Globus pallidus (tissue), 1 donor: ENCODE measurements around the gene RPL39L.

Source experiments
- DNase-seq: peaks from one replicate; pipeline ENCODE4 v3.0.0-alpha.2; 2015; ENCODE audit warnings: low spot score

RPL39L gene

DNA sequence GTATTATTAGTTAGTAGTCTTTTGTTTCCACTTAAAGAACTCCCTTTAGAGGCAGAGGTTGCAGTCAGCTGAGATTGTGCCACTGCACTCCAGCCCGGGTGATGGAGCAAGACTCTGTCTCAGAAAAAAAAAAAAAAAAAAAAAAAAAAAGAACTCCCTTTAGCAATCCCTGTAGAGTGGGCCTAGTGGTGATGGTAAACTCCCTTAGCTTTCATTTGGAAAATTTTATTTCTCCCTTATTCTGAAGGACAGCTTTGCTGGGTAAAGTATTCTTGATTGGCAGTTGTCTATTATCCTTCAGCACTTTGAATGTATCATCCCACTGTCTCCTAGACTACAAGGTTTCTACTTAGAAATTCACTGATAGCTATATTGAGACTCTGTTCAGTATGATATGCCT lies 46.0 kb downstream of the RPL39L start:
- DNase-seq, result no peak

DNA sequence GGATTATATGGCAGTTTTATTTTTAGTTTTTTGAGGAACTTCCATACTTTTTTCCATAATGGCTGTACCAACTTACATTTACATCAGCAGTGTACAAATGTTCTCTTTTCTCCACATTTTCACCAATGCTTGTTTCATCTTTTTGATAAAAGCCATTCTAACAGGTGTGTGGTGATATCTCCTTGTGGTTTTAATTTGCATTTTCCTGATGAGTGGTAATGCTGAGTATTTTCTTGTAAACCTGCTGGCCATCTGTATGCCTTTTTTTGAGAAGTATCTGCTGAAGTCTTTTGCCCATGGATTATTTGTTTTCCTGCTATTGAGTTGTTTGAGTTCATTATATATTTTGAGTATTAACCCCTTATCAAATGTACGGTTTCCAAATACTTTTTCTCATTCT lies 50.6 kb downstream of the RPL39L start:
- DNase-seq, result no peak

GRCh38 chr3:187086831-187087230 lies 52.5 kb downstream of the RPL39L start:
- DNase-seq, result no peak

DNA sequence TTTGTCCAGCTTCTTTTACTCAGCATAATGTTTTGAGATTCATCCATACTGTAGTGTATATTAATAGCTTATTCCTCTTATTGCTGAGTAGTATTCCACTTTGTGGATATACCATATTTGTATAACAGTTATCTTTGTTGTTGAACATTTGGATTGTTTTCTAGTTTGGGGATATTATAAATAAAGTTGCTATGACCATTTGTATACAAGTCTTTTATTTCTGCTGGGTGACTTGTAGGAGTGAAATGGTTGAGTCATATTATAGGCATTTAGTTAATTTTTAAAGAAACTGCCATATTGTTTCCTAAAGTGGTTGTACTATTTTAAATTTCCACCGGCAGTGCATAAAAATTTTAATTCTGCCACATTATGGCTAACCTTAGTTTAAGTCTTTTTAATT lies 53.4 kb downstream of the RPL39L start:
- DNase-seq, result no peak

GRCh38 chr3:187085021-187085666 lies 54.2 kb downstream of the RPL39L start:
- no peak for DNase-seq

GRCh38 chr3:187084580-187084979 lies 54.7 kb downstream of the RPL39L start:
- DNase-seq, result no peak

- no peak for DNase-seq
Observed at GRCh38 chr3:187084126-187084525, 55.2 kb downstream of the RPL39L start.

DNA sequence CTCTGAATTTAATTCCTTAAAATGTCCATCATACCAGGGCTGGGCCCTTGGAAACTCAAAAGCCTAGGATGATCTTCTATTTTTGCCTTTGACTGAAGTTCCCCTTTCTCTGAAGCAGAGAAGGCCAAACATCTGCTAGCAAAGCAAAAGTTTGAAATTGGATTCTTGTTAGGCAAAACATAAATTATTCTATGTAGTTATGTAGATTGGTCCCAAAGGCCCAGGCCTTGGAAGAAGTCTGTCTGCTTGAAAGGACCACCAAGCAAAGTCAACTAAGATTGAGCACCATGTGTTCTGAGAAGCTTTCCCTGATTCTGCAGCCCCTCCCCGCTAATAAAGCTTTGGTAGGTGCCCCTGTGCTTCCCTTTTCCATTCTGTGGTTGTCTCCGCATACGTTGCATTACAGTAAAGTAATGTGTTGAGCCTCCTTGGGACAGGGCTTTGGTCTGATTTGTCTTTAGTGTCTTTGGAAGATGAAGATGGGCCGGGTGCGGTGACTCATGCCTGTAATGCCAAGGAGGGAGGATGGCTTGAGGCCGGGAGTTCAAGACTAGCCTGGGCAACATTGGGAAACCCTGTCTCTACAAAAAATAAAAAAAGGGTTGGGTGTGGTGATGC lies 56.4 kb downstream of the RPL39L start:
- DNase-seq, result peak; percentile 10

GRCh38 chr3:187080799-187081450 lies 58.4 kb downstream of the RPL39L start:
- no peak for DNase-seq

GRCh38 chr3:187079090-187080022 lies 59.9 kb downstream of the RPL39L start:
- DNase-seq, result no peak

- no peak for DNase-seq
Observed at GRCh38 chr3:187077537-187077936, 61.8 kb downstream of the RPL39L start.

DNA sequence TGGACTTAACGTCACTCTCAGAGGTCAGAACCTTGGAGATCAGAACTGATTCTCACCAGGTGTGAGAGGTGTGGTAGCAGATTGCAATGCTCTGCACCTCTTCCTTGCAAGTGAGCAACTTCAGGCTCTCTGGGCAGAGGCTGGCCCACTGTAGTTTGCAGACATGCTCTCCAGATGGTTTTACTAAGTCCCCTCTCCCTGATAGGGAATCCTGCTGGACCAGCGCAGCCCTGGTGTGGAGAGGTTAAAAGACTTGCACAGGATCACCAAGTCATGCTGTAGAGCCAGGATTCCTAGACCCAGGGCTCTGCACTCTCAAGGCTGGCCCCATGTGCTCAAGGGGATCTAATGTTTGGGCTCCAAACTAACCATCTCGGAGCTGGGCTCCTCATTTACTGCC lies 62.2 kb downstream of the RPL39L start:
- no peak for DNase-seq

- DNase-seq, result no peak
Observed at GRCh38 chr3:187076297-187076696, 63.0 kb downstream of the RPL39L start.

DNA sequence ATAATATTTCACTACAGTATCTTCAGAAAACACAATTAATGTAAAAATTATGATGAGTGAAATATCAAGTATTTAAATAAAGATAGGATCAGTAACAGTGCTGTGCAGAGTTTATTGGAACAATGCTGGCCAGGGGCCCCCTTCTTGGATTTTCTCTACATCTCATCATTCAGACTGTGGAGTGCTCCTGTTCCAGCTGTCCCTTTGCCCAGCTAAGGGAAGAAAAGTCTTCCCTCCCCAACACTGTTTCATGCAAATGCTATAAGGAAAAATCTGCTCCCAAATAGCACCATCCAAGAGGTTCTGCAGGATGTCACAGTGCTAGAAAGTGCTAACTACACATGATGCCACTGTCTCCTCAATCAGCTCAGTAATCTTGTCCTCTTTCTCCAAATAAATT lies 64.5 kb downstream of the RPL39L start:
- no peak for DNase-seq

GRCh38 chr3:187073581-187074098 lies 65.7 kb downstream of the RPL39L start:
- no peak for DNase-seq

DNA sequence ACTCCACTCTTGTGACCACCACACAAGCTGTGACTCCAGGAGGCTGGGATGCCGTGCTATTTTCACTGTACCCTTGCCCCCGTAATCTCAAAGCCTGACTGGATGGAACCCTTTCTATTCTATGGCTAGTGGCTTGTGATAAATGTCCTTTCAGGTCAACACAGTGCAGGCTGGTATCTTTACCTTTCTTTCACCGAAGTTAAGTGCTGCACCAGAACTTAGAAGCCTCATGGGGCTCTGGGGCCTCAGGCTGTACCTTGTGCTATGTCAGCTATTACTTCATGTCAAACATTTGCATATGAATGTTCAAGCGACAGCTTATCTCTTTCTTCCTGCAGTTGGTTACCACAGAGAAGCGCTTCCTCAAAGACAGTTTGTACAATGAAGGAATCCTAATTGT lies 66.8 kb downstream of the RPL39L start:
- DNase-seq, result no peak

DNA sequence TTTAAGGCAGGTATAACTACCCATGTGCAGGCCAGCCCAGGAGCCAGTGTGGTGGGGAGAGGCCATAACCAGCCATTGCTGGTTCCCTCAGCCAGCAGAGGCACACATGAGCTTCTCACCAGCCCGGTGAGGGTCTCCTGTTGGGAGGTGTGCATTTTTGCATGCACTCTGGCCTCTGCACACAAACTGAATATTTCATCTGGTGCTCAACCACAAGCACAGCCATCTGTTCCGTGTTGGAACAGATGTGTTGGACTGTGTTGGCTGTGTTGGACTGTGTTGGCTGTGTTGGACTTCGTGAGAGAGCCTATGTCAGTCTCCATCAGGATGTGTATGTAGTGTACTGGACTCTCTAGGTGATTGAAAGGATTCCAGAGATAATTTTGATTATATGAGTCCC lies 67.2 kb downstream of the RPL39L start:
- no peak for DNase-seq
